Activated B cell treated with CpG ODN at 0.5 μM for 24 hours (primary cell): Measurements from ENCODE around the gene DSCAM. TPM values are rescaled to one million over a fixed set of nuclear protein-coding genes. Genes with fewer than 3 reads are reported as not detected.

Experiments
- ATAC-seq: fragments of 200-7000 bp; cut with Tn5 transposase; one replicate; pipeline ENCODE4 v1.10.0; 2021; ENCODE audit warnings: low read depth, mild to moderate bottlenecking, moderate library complexity
- CTCF ChIA-PET: fragments of 350-600 bp; sonication (Branson Sonifier 250); formaldehyde crosslinking; loops from one replicate; lab custom pipeline; 2021; ENCODE audit warnings: antibody characterized with exemption; lab: Charles Lee
- POLR2A ChIA-PET: fragments of 350-600 bp; sonication (Branson Sonifier 250); formaldehyde crosslinking; loops from one replicate; lab custom pipeline; 2021; ENCODE audit warnings: antibody characterized with exemption; lab: Charles Lee
- DNase-seq: peaks from one replicate; pipeline ENCODE4 v3.0.0; 2022
- H3K27ac Mint-ChIP-seq: one replicate; pipeline ENCODE4 v1.8.0; 2020; ENCODE audit warnings: mixed read lengths
- H3K27me3 Mint-ChIP-seq: one replicate; pipeline ENCODE4 v1.8.0; 2021; ENCODE audit warnings: mixed read lengths
- H3K36me3 Mint-ChIP-seq: one replicate; pipeline ENCODE4 v1.8.0; 2021; ENCODE audit warnings: low read depth, mixed read lengths
- H3K4me1 Mint-ChIP-seq: one replicate; pipeline ENCODE4 v1.8.0; 2021; ENCODE audit warnings: mixed read lengths
- H3K4me3 Mint-ChIP-seq: one replicate; pipeline ENCODE4 v1.8.0; 2020; ENCODE audit warnings: mild to moderate bottlenecking, mixed read lengths
- H3K9me3 Mint-ChIP-seq: one replicate; pipeline ENCODE4 v1.8.0; 2020; ENCODE audit warnings: mixed read lengths
- CTCF ChIP-seq: fragments of 200-600 bp; IDR thresholded peaks from one replicate; pipeline ENCODE4 v1.8.0; 2022; ENCODE audit warnings: antibody characterized with exemption, mild to moderate bottlenecking
- intact Hi-C: fragments of 100-400 bp; cut with micrococcal nuclease; formaldehyde crosslinking; loops from one replicate; pipeline ENCODE4 v1.15.1; 2024
- total RNA-seq: library from RNA; stranded (reverse); gene quantifications from 2 replicates; pipeline ENCODE4 v1.2.3, GENCODE V29; 2022

Gene DSCAM
- total RNA-seq, 1 donor from 2014 or later, result not detected

DNA sequence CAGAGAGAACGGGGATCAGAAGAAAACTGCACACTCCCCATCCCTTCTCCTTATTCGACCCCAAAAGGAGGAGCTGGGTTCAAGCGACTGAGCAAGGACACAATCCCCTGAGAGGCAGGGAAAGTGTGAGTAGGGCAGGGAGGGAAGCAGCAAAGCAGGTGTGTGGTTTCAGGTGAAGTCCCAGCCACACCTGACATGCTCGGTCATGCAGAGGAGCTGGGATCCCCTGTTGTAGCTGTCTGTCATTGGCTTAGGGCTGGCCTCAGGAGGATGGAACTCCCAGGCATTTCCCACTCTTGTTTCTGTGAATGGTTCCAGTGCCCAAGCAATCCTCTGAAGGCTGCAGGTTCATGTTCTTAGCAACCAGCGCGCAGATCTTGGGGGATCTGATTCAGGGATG, 150.7 kb downstream of the DSCAM start:
- no peaks in the 10 kb centered on the region for H3K27me3 Mint-ChIP-seq
- no peak overlapping the region for H3K4me3 Mint-ChIP-seq
- no peak overlapping the region for H3K27ac Mint-ChIP-seq
- no peak for TF ChIP-seq CTCF
- no peaks in the 10 kb centered on the region for H3K36me3 Mint-ChIP-seq
- H3K4me1 Mint-ChIP-seq, result no peaks in the 10 kb centered on the region
- intact Hi-C loops, result no loop called here
- CTCF ChIA-PET, result no interaction called here
- POLR2A ChIA-PET, result no interaction called here
- DNase-seq (no peak), ATAC-seq (no peak)
- peaks cover 5% of the 10 kb centered on the region for H3K9me3 Mint-ChIP-seq

DNA sequence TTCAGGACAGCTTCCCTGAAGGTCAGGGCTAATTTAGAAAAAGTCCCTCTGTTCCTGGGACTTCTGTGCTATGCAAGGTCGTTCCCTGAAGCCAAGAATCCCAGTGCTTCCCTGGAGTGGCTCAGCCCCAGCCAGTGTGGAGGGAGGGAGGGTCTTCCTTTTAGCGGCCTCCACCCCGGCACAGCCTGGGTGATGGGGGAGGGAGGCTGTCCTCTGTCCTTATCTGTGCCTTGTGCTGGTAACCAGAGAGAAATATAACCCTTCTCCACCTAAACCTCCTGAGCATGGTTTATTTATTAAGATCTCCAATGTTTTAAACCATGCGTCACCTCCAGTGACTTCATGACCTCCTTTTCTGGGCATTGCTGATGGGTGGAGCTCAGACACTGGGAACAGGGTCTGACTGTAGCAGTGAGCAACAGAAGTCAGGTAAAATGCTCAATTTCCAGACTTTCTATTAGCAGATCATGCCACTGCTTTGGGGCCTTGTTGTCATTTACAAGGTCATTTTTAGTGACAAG, 157.1 kb downstream of the DSCAM start:
- no peak for DNase-seq
- TF ChIP-seq CTCF, result no peak

DNA sequence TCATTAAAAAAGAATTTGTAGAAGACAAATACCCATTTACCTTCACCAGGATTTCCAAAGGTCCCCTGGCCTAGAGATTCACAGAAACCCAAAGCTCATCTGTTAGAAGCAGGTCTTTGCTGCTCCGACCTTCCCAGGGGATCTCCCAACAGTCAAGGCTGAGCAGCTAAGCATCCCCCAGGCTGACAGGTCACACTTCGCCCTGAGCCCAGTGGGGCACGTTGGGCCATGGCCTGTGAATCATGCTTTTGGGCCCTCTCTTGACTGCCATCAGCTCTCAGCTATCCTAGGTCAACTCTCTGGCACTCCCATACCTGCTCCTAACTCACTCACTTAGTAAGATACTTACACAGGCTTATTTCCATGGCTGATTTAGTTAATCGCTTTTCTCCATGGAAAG, 157.7 kb downstream of the DSCAM start:
- intact Hi-C loops, result no loop called here
- H3K4me1 Mint-ChIP-seq, result no peaks in the 10 kb centered on the region
- DNase-seq (no peak), ATAC-seq (no peak)
- CTCF ChIA-PET, result no interaction called here
- no peaks in the 10 kb centered on the region for H3K9me3 Mint-ChIP-seq
- no peaks in the 10 kb centered on the region for H3K27me3 Mint-ChIP-seq
- POLR2A ChIA-PET, result no interaction called here
- H3K4me3 Mint-ChIP-seq, result no peak overlapping the region
- no peak overlapping the region for H3K27ac Mint-ChIP-seq
- H3K36me3 Mint-ChIP-seq, result no peaks in the 10 kb centered on the region
- no peak for TF ChIP-seq CTCF

More for the DNA sequence above, 157.1 kb downstream of the DSCAM start:
- Mint-ChIP-seq H3K4me3 (no peak overlapping the region), H3K27ac (no peak overlapping the region), H3K9me3 (no peaks in the 10 kb centered on the region), H3K27me3 (no peaks in the 10 kb centered on the region), H3K36me3 (no peaks in the 10 kb centered on the region), H3K4me1 (no peaks in the 10 kb centered on the region)
- CTCF ChIA-PET, result no interaction called here
- no peak for ATAC-seq
- POLR2A ChIA-PET, result no interaction called here
- intact Hi-C loops, result no loop called here

GRCh38 chr21:40688106-40688864, 158.7 kb downstream of the DSCAM start:
- no peaks in the 10 kb centered on the region for H3K36me3 Mint-ChIP-seq
- TF ChIP-seq CTCF, result no peak
- H3K4me3 Mint-ChIP-seq, result no peak overlapping the region
- H3K4me1 Mint-ChIP-seq, result no peaks in the 10 kb centered on the region
- POLR2A ChIA-PET, result no interaction called here
- ATAC-seq (no peak), DNase-seq (no peak)
- CTCF ChIA-PET, result no interaction called here
- H3K27me3 Mint-ChIP-seq, result no peaks in the 10 kb centered on the region
- no peak overlapping the region for H3K27ac Mint-ChIP-seq
- intact Hi-C loops, result no loop called here
- no peaks in the 10 kb centered on the region for H3K9me3 Mint-ChIP-seq

DNA sequence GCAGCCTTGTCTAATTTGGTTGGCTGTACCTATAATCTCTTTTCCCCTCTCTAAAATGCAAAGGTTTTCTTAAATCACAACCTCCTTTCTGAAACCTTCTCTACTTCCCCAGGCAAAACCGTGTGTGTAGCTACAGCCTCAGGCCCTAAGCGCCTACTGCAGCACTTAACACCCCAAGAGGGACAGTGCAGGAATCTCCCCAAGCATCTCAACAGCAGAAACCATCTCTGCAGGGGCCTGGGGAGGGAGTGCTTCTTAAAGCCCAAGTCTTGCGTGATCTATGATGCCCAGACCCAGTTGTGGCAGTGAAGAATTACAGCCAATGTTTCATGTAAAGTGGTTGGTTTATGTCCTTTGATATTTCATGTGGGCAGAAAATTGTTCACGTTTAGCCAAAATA, 159.3 kb downstream of the DSCAM start:
- Mint-ChIP-seq H3K36me3 (no peaks in the 10 kb centered on the region), H3K4me3 (no peak overlapping the region), H3K27ac (no peak overlapping the region), H3K27me3 (no peaks in the 10 kb centered on the region), H3K4me1 (no peaks in the 10 kb centered on the region), H3K9me3 (peaks cover 5% of the 10 kb centered on the region)
- DNase-seq, result no peak
- TF ChIP-seq CTCF, result no peak
- ATAC-seq, result no peak
- intact Hi-C loops, result no loop called here
- ChIA-PET CTCF (no interaction called here), POLR2A (no interaction called here)
